ENCODE results near the gene ZC3H12D. TPM values are rescaled to one million over a fixed set of nuclear protein-coding genes. Genes with fewer than 3 reads are reported as not detected.
"Not testable (repeated sequence)": the region's sequence is repeated elsewhere in the genome, so short reads cannot be mapped to it uniquely, and the experiment has no call there.

The ZC3H12D gene
- total RNA-seq, result 1 to 10 TPM; 1.8 to 2.2 TPM
- long read RNA-seq, donor 1, result 0 reads
- long read RNA-seq, donor 2, result 0 reads

- intact Hi-C loops (cut with DNase I), result no loop called here
- DNase-seq (ENCODE audit: low spot score), result no peak
These were observed at the start of gene ZC3H12D for GRCh38 chr6:149484733-149485700. Gene ZC3H12D, minus strand, starts transcription at chr6:149485014. Its CDS starts 10,471 bp downstream, at chr6:149474543.

DNA sequence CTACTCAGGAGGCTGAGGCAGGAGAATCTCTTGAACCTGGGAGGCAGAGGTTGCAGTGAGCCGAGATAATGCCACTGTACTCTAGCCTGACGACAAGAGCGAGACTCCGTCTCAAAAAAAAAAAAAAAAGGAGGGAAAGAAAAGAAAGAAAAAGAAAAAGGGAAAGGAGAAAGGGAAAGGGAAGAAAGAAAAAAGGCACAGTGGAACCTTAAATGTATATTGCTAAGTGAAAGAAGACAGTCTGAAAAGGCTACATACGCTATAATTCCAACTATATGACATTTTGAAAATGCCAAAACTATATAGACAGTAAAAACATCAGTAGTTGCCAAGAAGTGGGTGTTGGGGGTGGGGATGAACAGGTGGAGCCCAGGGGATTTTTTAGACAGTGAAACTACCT lies 44.8 kb upstream of the ZC3H12D start:
- intact Hi-C loops (cut with DNase I), result loop anchor here in 1 of 2 donors (5.0 kb wide), 1 partner anchor 502 kb away; no protein-coding TSS in a partner anchor
- DNase-seq (ENCODE audit: low spot score), result no peak

DNA sequence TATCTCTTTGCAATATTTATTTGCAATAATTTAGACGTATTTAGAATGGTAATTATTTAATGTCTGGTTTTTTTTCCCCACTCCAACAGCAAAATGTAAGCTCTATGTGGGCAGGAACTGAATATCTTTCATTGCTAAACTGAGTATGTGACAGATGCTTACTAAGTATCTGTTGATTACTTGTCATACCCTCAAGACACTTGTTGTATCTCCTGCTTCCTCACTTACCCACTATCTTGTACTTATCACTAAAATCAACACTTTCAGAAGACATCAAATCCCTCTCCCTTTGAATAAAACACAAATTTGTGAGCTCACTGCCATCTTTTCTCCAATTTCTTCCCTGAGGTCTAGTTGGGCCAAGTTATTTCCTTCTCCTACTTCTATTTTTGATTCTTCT lies 30.7 kb upstream of the ZC3H12D start:
- no peak for DNase-seq (ENCODE audit: low spot score)
- intact Hi-C loops (cut with DNase I), result no loop called here

DNA sequence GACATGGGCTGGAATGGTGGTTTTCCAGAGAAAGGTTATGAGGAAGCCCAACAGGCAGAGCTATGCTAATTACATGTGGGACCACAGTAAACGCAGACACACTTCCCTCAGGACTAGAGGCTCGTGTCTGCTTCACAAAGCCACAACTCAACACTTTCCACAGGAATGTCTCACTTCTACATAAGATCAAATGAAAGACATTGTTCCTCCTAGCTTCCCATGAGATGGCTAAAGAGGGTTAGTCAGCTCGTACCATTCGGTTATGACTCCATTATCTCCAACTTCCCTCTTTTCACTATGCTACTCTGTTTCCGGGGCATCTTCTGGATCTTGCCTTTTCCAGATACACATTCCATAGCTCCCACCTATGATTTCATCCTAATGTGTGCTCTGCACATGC lies 29.1 kb upstream of the ZC3H12D start:
- DNase-seq (ENCODE audit: low spot score), result no peak
- intact Hi-C loops (cut with DNase I), result no loop called here

DNA sequence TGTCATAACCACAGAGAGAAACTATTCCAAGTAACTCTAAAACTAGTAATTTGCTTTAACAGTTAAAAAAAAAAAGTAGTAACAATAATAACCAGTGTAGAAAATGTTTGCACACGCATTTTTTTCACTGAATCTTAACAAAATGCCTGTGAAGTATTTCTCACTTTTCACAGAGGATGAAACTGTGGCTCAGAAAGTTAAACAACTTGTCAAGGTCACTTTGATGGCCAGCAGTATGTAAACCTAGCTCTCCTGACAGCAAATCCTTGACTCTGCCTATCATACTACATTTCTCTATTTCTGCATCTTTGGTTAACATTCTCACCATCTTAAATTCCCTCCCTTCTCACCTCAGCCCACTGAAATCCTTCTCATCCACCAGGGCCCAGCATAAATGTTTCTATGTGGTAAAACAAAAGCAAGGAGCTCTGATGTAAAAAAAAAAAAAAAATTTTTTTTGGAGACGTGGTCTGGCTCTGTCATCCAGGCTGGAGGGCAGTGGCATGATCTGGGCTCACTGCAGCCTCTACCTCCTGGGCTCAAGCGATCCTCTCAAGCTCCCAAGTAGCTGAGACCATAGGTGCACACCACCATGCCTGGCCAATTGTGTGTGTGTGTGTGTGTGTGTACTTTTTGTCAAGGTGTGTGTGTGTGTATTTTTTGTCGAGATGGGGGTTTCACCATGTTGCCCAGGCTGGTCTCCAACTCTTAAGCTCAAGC lies 26.1 kb upstream of the ZC3H12D start:
- intact Hi-C loops (cut with DNase I), result no loop called here
- DNase-seq (ENCODE audit: low spot score), result no peak

- DNase-seq (ENCODE audit: low spot score), result no peak
These were observed 23.7 kb upstream of the ZC3H12D start for GRCh38 chr6:149508485-149508884.

GRCh38 chr6:149503872-149504271 lies 19.1 kb upstream of the ZC3H12D start:
- intact Hi-C loops (cut with DNase I), result no loop called here
- no peak for DNase-seq (ENCODE audit: low spot score)

More at GRCh38 chr6:149508485-149508884, 23.7 kb upstream of the ZC3H12D start:
- intact Hi-C loops (cut with DNase I), result no loop called here

DNA sequence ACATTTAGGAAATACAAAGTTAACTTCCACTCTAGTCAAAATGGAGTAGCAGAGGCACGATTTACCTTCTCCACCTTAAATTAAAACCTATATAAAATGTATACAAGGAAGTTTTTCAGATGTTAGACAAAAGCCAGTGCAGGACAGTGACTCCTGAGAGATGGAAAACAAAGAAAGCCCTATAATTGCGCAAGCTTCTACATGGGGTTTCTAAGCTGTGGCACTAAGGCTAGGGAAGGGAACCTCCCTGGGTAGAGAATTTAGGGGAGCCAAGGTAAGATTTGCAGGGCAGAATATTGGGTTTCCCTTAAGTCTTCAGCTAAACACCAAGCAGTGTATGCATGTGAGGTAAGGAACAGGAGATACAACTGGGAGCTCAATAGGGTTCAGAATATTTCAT lies 18.5 kb upstream of the ZC3H12D start:
- intact Hi-C loops (cut with DNase I), result no loop called here
- DNase-seq (ENCODE audit: low spot score), result no peak

DNA sequence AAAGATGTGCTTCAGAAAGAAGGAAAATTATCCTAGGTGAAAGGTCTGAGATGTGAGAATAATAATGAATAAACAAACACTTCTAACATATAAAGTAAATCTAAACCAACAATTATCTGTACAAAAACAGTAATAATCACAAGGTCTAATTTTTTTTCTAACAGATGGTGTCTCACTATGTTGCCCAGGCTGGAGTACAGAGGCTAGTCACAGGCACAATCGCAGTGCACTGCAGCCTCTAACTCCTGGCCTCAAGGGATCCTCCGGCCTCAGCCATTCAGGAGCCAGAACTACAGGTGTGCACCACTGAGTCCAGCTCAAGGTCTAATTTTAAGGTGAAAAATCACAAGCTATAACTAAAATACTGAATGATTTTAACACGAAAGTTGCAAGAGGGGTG lies 17.0 kb upstream of the ZC3H12D start:
- no peak for DNase-seq (ENCODE audit: low spot score)
- intact Hi-C loops (cut with DNase I), result no loop called here

- intact Hi-C loops (cut with DNase I), result no loop called here
- no peak for DNase-seq (ENCODE audit: low spot score)
These were observed 16.4 kb upstream of the ZC3H12D start for GRCh38 chr6:149501201-149501600.

DNA sequence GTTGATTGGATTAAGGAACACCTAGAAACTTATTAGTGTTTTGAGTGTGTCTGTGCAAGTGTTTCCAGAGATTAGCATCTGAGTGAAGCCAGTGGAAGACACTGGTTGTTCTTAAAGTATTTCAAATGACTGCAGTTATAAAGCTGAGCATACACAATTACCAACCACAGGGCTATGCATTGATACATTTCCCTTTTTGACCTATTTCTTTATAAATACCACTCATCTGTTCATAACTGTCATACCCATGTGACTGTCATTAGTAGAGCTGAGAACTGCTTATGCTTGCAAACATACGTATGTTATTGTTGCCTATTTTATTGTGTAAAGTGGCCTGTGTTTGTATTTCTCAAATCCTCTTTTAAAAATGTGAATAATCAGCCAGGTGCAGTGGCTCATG lies 15.3 kb upstream of the ZC3H12D start:
- no peak for DNase-seq (ENCODE audit: low spot score)
- intact Hi-C loops (cut with DNase I), result no loop called here

- intact Hi-C loops (cut with DNase I), result no loop called here
- no peak for DNase-seq (ENCODE audit: low spot score)
These were observed 14.3 kb upstream of the ZC3H12D start for GRCh38 chr6:149499066-149499465.

- intact Hi-C loops (cut with DNase I), result no loop called here
- no peak for DNase-seq (ENCODE audit: low spot score)
These were observed 12.6 kb upstream of the ZC3H12D start for GRCh38 chr6:149497365-149497764.

DNA sequence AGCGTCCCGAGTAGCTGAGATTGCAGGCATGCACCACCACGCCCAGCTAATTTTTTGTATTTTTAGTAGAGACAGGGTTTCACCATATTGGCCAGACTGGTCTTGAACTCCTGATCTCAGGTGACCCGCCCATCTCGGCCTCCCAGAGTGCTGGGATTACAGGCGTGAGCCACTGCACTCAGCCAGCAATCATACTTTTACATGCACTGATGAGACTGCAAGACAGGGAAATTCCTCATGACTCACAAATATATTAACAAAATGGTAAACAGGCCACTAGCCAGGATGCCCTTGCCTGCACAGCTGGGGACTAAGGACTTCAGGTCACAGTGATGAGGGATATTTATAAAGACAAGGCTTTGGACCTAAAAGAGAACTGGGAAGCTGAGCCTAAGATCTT lies 11.8 kb upstream of the ZC3H12D start:
- intact Hi-C loops (cut with DNase I); DNase-seq (ENCODE audit: low spot score): not testable (repeated sequence)

GRCh38 chr6:149495349-149496016 lies 10.7 kb upstream of the ZC3H12D start:
- intact Hi-C loops (cut with DNase I); DNase-seq (ENCODE audit: low spot score): not testable (repeated sequence)

- DNase-seq (ENCODE audit: low spot score); intact Hi-C loops (cut with DNase I): not testable (repeated sequence)
These were observed 10.0 kb upstream of the ZC3H12D start for GRCh38 chr6:149494810-149495209.

GRCh38 chr6:149493761-149494320 lies 9.0 kb upstream of the ZC3H12D start:
- intact Hi-C loops (cut with DNase I), result no loop called here
- DNase-seq (ENCODE audit: low spot score), result no peak

DNA sequence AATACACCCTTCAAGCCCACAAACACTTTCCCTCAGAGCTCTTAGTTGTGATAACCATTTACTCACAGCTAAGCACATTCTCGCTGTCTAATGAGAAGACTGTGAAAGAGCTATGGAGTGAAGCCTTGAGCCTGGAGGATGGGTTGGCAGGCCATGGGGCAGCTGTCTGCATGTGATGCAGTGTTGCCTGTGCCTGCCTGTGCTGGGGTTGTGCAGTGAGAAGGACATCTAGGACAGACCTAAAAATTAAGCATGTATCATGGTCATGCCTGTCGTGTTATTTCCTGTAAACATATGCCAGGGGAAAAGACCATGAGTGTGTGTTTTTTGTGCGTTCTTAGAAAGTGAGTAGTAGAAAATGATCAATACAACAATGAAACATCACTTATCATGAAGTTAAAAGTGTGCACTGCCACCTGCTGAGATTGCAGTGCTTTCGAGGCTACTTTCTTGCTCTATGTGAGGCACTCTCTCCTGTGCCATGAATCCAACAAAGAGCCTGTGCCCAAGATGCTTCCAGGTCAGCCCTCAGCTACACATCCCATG lies 8.1 kb upstream of the ZC3H12D start:
- no peak for DNase-seq (ENCODE audit: low spot score)
- intact Hi-C loops (cut with DNase I), result no loop called here

DNA sequence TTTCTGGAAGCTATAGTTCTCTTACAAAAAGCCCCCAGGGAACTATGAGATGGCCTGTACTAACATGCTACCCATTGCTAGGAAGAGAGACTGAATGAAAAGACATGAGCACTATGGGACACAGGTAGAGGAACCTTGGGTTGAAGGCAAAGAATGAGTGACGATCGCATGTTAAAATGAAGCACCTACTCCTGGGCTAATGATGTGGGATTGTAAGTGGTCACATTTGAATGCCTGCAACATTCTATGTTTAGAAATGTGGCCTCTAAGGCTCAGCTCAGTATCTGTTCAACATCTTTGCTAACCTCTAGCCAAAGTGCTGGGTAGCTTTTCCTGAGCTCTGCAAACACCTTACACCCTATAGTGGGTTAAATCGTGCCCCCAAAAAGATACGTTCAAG lies 5.2 kb upstream of the ZC3H12D start:
- DNase-seq (ENCODE audit: low spot score), result no peak
- intact Hi-C loops (cut with DNase I), result no loop called here

Data from posterior vena cava (tissue), 2 donors.